GM21528 (cell line): Measurements from ENCODE around the gene KCNQ5.

Source experiments
- ATAC-seq: cut with Tn5 transposase; IDR thresholded peaks from one replicate; pipeline ENCODE4 v1.9.1; 2021; ENCODE audit warnings: mild to moderate bottlenecking, moderate library complexity; ENCODE audit not compliant: unreplicated experiment, low FRiP score

KCNQ5 gene

DNA sequence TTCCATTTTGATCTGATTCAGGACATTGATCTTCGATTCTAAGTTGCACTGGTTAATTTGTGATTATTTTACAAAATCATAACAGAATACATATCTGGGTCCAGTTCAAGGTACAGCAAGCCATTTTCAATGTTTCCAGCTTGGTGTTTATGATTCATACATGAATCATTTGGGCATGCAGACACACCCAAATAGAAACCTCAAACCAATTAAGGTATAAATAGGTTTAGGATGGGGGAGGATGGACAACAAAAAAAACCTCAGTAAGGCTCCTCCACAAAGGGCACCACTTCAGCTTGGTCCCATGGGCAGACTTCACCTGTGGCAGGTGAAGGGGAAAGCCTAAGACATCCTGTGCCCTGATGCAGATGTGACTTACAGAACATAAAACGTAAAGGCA is 410.7 kb downstream of the KCNQ5 start:
- ATAC-seq = no peak

DNA sequence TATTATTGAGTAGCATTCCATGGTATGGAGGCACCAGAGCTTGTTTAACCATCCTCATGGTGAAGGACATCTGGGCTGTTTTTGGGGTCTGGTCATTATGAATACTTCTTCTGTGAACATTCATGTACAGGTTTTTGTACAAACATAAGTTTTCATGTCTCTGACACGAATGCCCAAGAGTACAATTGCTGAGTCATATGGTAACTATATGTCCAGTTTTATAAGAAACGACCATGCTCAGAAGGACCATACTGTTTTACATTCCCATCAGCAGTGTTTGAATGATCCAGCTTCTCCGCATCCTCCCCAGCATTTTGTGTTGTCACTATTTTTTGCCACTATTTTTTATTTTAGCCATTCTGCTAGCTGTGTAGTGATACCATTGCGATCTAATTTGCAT is 414.8 kb downstream of the KCNQ5 start:
- ATAC-seq = no peak

DNA sequence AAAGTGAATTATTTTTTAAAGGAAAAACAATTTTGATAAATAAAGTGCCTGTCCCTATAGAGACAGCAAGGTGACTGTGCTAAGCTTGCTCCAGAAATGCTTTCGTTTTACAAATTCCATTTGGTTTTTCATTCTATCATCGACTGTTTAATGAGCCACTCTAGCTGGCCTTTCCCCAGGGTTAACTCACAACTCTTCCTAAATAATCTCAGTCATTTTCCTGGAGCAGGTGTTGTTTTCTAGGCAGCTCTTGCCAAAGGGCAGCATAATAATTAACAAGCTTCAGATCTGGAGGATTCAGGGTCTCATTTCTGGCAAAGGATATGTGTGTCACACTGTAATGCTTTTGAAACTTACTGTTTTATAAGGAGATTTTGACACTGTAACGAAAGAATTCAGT is 419.2 kb downstream of the KCNQ5 start:
- no peak for ATAC-seq

DNA sequence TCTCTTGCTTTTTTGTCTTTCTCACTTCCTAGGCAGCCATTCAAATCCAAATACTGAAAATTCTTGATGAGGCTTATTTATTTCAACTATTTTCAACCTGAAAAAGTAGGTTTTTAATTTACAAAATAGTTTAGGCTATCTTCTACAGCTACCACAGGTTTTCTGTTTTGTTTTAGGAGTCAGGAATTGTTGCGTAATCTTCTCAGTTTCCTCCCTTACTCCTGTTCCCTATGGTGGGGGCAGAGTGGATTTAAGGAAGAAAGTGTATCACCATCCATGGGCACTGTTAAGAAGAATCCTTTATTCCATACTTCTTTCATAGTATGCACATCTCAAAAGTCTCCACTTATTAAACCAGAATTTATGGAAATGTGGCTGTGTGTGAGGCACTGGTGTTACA is 421.0 kb downstream of the KCNQ5 start:
- no peak for ATAC-seq

DNA sequence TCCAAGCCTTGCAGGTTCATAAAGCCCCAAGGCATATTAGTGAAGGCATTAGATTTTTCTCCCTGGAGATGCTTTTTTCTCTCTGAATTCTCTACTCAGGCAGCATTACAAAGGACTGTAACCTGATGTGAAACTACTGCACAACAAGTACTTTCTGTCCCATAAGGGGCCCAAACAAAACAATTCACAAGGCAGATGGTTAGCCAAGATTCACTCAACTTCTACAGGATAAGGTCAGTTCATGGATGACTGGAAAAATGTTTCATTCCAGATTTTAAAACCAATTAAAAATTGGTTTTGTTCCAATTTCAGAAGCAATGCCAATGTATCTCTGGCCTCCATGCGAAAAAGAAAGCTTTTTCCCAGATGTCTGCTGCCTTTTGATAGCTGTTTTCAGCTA is 421.6 kb downstream of the KCNQ5 start:
- no peak for ATAC-seq

DNA sequence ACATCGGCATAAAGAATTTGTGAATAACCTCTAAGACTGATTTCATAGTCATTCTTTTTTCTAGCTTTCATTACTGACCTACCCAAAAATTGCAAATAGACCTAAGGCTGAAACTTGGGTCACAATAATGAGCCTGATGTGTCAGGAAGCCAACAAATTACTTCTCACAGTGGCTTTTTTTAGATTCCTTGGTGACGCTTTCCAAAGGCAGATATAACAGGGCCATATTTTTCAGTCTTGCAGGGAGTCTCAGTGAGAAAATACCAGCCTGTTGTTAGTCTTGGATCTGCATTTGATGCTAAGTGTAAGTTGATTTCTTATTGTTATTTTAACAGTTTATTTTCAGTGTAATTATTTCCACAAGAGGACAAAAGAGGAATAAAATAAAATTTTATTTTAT is 423.7 kb downstream of the KCNQ5 start:
- no peak for ATAC-seq

DNA sequence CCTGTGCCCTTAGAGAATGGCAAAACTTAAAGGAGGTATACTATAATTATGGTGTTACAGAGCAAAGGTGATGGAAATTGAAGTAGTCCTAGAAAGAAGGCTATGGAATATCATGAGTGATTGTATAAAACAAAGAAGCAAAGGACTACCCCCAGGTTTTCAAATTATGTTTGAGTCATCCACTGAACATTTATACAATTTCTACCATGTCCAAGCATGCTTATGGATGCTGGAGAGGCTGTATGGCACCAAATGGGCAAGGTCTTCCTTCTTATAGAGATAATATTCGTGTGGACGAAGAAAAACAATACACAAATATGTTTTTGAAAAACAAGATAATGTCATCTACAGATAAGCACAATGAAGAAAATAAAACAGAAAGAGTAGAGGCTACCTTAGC is 425.9 kb downstream of the KCNQ5 start:
- no peak for ATAC-seq

DNA sequence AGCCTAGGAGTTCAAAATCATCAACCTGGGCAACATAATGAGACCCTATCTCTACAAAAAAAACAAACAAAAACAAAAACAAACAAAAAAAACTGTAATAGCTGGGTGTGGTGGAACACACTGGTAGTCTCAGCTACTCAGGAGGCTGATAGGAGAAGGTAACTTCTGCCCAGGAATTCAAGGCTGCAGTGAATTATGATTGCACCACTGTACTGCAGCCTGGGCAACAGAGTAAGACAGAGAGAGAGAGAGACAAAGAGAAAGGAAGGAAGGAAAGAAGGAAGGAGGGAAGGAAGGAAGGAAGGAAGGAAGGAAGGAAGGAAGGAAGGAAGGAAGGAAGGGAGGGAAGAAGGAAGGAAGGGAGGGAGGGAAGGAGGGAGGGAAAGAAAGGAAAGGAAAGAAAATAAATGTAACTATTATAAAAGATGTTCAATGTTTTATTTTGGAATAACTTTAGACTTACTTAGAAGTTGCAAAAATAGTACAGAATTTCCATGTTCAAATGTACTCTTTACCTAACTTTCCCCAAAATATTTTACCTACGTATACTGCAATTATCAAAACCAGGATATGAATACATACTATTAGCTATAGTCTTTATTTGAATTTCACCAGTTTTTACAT is 428.2 kb downstream of the KCNQ5 start:
- ATAC-seq = no peak

DNA sequence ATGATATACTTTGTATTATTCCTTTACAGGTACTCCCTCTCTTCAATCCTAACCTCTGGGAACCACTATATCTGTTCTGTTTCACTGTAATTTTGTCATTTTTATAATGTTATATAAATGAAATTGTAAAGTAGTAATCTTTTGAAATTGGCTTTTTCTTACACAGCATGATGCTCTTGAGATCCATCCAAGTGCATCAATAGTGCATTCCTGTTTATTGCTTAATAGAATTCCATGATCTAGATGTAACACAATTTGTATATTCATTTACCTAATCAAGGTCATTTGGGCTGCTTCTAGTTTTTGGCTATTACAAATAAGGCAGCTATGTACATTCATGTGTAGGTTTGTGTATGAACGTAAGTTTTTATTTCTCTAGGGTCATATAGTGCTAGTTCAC is 428.8 kb downstream of the KCNQ5 start:
- ATAC-seq = no peak

DNA sequence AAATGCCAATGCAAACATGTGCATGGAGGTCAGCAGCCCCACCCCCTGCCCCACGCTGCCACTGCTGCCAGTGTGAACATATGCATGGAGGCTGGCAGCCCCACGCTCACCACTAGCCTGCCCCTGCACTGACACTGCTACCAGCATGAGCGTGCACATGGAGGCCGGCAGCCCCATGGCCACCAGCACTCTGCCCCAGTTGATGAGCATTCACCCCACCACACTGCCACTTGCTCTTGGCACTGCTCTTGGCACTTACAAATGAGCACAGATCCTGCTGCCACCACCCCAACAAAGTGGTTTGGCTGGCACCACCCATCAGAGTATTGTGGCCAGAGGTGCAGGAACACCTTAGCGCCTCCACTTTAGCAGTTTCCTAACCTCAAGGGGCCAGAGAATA is 429.3 kb downstream of the KCNQ5 start:
- ATAC-seq = no peak

DNA sequence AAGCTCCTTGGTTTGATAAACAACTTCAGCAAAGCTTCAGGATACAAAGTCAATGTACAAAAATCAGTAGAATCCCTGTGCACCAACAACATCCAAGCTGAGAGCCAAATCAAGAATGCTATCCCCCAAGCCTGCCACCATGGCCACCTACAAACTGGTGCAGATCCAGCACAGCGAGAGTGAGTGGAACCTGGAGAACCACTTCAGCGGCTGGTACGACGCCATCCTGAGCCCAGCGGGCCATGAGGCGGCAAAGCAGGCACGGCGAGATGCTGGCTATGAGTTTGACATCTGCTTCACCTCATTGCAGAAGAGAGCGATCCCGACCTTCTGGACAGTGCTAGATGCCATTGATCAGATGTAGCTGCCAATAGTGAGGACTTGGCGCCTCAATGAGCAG is 433.1 kb downstream of the KCNQ5 start:
- no peak for ATAC-seq

DNA sequence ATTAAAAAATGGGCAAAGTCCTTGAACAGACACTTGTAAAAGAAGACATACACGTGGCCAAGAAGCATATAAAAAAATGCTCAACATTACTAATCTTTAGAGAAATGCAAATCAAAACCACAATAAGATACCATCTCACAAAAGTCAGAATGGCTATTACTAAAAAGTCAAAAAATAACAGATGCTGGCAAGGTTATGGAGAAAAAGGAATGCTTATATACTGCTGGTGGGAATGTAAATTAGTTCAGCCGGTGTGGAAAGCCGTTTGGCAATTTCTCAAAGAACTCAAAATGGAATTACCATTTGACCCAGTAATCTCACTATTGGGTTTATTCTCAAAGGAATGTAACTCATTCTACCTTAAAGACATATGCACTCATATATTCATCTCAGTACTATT is 436.9 kb downstream of the KCNQ5 start:
- ATAC-seq = no peak

DNA sequence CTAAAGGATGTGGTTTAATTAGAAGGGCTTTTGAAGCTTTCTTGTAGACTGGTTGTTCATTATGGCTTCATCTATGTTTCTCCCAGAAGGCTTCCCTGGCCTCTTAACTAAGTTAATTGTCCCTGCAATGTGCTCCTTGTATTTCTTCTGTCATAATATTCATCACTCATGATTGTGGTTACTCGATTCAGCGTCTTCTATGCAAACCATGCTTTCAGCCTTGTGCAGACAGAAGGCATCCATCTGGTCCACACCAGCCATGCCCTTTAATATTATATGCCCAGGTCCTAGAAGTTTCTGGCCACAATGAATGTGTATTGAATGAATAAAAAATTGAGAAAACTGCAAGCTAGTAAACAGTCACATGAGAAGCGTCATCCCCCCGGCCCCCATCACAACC is 440.3 kb downstream of the KCNQ5 start:
- ATAC-seq = no peak

DNA sequence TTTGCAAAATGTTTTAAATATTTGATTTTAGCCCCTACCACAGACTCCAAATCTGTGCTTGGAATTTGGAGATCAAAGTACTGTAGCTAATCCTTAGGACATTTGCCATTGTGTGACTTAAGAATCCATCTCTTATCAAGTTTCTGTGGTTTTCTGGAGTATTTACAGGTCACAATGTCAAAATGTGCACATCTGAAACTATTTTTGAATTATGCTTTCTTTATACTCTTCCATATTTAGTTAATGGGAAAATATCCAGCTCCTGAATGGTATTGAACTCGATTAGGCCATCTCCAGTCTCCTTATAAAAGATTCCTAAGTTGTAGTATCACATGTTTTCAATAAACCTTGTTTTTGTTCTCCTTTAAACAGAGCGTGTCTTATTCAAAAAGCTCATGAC is 441.0 kb downstream of the KCNQ5 start:
- no peak for ATAC-seq

DNA sequence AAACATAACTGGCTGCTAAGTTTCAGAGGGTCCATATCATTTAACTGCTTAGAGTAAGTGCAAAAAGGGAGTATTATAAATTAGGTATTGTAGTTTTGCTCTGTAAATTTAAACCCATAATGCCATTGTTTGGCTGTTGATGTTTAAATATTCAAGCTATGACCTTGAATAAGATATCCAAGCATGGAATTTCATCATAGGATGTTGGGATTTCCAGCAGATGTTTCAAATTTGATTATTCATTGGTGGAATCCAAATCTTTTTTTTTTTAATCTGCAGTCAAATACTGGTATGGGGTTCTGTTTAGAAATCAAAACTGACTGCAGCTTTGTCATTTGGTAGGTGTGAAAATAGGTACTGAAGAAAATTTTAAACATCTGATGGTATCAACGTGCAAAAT is 442.4 kb downstream of the KCNQ5 start:
- no peak for ATAC-seq

DNA sequence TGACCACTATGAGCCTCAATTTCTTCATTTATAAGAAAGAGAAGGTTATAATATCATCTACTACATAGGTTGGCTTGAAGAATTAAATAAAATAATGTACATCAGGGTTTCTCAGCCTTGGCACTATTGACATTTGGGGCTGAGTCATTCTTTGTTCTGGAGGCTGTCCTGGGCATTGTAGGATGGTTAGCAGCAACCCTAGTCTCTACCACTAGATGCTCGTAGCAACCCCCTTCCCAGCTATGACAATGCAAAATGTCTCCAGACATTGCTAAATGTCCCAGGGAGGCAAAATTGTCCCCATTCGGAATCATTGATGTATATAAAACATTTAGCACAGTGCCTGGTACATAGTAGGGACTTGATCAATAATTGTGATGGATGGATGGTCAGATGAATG is 451.4 kb downstream of the KCNQ5 start:
- no peak for ATAC-seq

DNA sequence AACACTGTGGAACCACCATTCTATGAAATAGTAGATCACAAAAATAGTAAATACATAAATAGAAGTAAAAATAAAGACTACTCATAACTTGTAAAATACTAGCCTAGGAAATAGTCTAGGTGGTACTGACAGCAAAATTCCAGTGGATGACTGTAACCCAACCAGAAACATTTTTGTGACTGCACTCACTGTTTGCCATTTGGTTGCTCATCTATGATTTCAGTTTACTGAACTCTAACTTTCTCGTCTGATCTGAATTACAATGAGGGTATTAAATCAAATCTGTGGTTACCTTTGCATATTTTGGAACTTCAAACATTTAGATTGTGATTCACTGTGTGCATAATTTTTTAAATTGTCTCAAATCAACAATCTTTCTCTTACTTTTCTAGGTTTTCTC is 452.3 kb downstream of the KCNQ5 start:
- no peak for ATAC-seq

DNA sequence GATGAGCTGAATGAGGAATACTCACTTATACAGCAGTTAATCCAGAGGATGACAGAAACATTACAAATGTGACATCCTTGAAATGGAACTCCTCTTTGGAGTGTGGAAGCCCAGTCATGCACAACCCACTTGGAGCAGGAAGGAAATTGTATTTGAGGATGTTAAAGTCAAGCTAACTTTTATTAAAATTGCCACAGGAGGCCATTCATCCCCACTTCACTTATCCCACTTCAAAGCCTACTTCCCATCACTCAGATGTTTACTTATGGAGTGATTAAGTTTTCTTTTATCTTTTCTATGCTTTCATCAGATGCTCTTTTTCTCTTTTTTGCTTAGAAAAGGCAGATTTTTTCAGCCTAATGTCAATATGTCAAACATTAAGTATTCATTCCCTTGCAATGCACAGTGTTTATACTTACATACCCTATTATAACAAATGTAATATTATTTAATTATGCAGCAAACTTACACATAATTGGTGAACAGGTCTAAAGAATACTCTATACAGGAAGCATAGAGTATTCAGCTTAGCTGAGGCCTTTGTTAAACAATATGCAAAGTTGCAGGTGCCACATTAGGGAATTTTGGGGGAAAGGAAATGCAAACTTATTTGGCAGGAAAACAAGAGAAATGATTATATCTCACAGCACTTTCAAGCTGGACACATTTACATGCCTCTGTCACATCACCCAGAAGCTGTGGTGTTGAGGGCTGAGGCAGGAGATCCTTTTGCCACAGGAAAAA is 454.5 kb downstream of the KCNQ5 start:
- no peak for ATAC-seq

DNA sequence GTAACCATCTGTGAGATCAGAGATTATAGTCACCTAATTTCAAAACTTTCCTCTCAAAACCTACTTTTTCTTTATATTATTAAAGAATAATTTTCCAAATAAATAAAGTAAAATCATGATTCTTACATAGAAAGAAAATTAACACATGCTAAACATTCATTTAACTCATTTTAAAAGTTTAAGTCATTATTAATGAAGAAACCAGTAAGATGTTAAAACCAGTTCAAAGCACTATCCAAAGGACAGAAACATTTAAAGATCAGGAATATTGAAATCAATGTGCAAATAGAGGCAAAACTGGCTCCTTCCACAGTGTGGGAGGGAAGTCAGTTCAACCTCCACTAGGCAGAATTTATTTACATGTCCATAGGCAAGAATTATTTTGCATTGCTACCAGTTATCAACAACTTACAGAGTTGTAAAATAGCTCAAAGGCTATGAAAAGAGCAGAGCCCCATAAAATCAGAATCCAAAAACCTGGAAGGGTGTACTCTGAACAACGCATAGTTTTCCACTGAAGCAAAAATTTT is 456.5 kb downstream of the KCNQ5 start:
- ATAC-seq = no peak

DNA sequence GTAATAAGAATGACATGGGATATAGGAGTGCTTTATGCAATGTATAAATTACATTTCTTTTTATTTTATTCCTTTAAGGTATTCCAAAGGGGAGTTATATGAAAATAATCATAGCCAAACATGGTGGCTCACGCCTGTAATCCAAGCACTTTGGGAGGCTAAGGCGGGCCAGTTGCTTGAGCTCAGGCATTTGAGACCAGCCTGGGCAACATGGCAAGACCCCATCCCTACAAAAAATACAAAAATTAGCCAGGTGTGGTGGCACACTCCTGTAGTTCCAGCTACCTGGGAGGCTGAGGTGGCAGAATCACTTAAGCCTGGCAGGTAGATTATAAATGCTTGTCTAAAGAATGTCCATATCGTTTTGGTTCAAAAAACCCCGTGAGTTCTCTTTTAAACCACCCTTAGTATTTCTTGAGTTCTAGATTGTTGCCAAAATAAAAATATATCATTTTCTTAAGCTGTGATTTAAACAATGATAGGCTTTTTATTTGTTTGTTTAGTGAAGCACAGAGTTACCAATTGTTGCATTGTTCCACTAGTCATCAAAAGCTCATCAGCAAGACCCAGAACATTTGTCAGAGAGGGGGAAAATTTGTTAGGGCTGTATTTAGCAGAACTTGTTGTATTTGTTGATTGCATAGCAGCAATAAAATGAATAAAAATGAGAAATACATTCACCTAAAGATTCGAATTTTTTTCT is 457.2 kb downstream of the KCNQ5 start:
- ATAC-seq = no peak

DNA sequence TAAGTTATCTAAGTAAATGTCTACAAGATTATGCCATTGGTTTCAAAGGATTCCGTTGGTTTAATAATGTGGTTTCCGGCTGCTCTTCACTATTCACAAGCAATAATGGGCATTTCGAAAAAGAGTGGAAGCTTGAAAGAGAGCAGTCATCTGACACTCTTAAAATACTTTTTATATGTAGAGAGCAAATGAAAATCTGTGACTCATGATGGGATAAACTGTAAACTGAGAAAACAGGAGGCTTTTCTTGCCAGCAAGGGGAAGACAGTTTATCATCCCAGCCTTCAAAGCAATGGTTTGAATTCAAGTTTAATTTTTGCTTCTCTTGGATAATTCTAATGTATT is 457.7 kb downstream of the KCNQ5 start:
- ATAC-seq = no peak

DNA sequence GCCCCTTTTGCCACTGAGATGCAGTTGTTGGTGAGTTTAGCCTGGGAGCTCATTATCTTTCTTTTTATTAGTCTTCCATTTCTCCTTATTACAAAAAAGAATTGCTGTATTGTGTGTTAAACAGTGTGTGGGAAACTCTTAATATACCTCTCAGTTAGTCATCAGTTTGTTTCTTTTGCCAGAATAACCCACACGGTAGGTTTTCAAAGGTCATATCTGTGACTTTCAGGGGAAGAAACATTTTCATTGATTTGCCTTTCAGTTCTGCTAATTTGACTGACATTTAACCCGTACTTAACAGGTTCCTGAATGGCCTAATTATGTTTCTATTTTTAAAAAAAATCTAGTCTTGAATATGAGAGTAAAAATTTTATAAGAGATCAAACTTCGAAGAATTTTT is 458.1 kb downstream of the KCNQ5 start:
- no peak for ATAC-seq
